Brain microvascular endothelial cell (primary cell): ENCODE measurements around the gene IL1F10.

Experiments used
- DNase-seq: peaks from one replicate; pipeline ENCODE4 v3.0.0-alpha.2; 2020
- H3K27ac ChIP-seq: fragments of 250-450 bp; sonication (Bioruptor Pico); 2 replicates; pipeline ENCODE4 v1.5.1; 2020; ENCODE audit warnings: mild to moderate bottlenecking, moderate library complexity
- H3K27me3 ChIP-seq: fragments of 250-450 bp; sonication (Bioruptor Pico); replicated peaks from 2 replicates; pipeline ENCODE4 v1.5.1; 2020; ENCODE audit warnings: mild to moderate bottlenecking
- H3K36me3 ChIP-seq: fragments of 250-450 bp; sonication (Bioruptor Pico); replicated peaks from 2 replicates; pipeline ENCODE4 v1.5.1; 2020; ENCODE audit warnings: mild to moderate bottlenecking
- H3K4me3 ChIP-seq: 2 replicates; pipeline ENCODE4 v1.5.1; 2011; ENCODE audit warnings: low read depth, mild to moderate bottlenecking, control low read depth, low read length, moderate library complexity
- in situ Hi-C: cut with HindIII; loops from 2 replicates; pipeline ENCODE4 v1.10.0; 2017; ENCODE audit warnings: low sequenced_read_pairs, low pct_ligation_motif_present
- TF ChIP-seq, protein P1 (sequence below): IDR thresholded peaks from 2 replicates; pipeline ENCODE4 v1.5.1; 2011; ENCODE audit warnings: low read depth, mild to moderate bottlenecking, moderate library complexity, low read length, control low read depth, inconsistent platforms; ENCODE audit errors: missing control alignments

Gene IL1F10

DNA sequence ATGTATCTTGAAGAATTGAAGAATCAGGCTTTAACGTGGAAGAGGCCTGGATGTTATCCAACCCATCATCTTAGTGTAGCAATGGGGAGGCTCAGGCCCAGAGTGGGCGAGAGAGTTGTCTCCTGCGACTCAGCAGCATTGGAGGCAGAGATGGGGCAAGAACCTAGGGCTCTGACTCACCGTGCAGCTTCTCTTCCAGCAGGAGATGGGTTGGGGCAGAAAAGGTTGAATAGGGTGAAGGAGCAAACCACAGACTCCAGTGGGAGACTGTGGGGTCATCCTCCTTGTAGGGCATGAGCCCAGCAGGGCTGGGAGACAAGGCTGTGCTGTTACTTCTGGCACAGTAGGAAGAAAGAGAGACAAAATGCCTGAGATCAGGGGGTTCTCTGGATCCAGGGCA is 7.4 kb upstream of the IL1F10 start:
- Histone ChIP-seq H3K36me3 (no peaks in the 10 kb centered on the region), H3K4me3 (no peak overlapping the region), H3K27ac (no peak overlapping the region), H3K27me3 (no peaks in the 10 kb centered on the region)
- no peak for DNase-seq
- in situ Hi-C loops: no loop called here
- TF ChIP-seq, protein P1, sequence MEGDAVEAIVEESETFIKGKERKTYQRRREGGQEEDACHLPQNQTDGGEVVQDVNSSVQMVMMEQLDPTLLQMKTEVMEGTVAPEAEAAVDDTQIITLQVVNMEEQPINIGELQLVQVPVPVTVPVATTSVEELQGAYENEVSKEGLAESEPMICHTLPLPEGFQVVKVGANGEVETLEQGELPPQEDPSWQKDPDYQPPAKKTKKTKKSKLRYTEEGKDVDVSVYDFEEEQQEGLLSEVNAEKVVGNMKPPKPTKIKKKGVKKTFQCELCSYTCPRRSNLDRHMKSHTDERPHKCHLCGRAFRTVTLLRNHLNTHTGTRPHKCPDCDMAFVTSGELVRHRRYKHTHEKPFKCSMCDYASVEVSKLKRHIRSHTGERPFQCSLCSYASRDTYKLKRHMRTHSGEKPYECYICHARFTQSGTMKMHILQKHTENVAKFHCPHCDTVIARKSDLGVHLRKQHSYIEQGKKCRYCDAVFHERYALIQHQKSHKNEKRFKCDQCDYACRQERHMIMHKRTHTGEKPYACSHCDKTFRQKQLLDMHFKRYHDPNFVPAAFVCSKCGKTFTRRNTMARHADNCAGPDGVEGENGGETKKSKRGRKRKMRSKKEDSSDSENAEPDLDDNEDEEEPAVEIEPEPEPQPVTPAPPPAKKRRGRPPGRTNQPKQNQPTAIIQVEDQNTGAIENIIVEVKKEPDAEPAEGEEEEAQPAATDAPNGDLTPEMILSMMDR: no peak

DNA sequence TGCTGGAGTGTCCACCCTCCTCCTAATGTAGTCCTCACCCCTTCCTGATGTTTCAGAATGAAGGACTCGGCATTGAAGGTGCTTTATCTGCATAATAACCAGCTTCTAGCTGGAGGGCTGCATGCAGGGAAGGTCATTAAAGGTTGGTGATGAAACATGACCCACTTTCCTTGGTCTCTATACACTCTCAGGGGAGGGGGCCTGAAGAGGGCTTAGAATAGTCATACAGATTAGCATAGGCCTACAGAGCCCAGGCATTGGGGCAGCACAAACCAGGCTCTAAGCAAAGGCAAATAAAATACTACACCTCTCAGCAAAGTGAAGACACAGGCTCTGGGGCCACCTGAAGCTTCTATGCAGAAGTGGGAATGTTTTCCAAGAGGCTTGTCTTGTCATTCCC is 7.0 kb upstream of the IL1F10 start:
- TF ChIP-seq, protein P1: no peak
- no peak overlapping the region for H3K4me3 ChIP-seq
- no peak overlapping the region for H3K27ac ChIP-seq
- no peak for DNase-seq
- no peaks in the 10 kb centered on the region for H3K36me3 ChIP-seq
- in situ Hi-C loops: no loop called here
- H3K27me3 ChIP-seq: no peaks in the 10 kb centered on the region

DNA sequence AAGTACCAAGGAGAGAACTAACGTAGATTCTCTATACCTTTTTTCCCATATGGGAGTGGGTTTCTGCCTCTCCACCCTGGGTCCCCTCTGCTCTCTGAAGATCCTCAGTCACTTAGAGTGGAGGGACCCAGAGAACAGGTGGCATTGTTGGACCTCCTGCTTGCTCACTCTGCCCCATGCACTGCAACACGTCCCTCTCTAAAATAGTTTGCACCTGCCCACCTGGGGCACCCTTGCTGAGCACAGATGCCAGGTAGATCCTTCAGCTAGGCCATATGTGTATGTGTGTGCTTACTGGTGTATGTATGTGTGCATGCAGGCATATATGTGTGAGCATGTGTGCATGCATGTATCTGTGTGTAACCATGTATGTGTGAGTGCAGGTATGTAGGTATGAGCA is 6.5 kb upstream of the IL1F10 start:
- DNase-seq: no peak
- no peak overlapping the region for H3K27ac ChIP-seq
- H3K4me3 ChIP-seq: no peak overlapping the region
- in situ Hi-C loops: no loop called here
- no peaks in the 10 kb centered on the region for H3K27me3 ChIP-seq
- TF ChIP-seq, protein P1: no peak
- H3K36me3 ChIP-seq: no peaks in the 10 kb centered on the region

DNA sequence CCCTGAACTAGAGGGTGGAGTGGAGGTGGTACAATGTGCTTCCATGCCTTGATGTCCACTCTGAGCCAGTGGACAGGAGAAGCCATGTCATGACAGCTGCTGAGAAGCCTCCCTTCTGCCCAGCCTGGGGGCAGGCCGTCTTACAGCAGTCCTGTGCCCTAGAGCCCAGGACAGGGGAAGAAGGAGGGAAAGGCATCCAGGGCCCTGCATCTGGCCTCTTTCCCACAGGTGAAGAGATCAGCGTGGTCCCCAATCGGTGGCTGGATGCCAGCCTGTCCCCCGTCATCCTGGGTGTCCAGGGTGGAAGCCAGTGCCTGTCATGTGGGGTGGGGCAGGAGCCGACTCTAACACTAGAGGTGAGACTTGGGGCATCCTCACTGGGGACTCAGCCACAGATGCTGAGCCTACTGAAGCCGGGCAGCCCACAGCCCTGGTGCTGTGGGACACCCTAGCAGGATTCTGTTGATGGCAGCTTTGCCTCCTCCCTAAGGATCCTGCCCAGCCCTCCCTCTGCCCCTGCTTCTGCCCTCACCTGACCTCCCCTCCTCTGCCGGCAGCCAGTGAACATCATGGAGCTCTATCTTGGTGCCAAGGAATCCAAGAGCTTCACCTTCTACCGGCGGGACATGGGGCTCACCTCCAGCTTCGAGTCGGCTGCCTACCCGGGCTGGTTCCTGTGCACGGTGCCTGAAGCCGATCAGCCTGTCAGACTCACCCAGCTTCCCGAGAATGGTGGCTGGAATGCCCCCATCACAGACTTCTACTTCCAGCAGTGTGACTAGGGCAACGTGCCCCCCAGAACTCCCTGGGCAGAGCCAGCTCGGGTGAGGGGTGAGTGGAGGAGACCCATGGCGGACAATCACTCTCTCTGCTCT is 5.6 kb upstream of the IL1F10 start:
- no peak for DNase-seq
- H3K27ac ChIP-seq: no peak overlapping the region
- no peaks in the 10 kb centered on the region for H3K36me3 ChIP-seq
- in situ Hi-C loops: no loop called here
- TF ChIP-seq, protein P1: no peak
- no peaks in the 10 kb centered on the region for H3K27me3 ChIP-seq
- H3K4me3 ChIP-seq: no peak overlapping the region

DNA sequence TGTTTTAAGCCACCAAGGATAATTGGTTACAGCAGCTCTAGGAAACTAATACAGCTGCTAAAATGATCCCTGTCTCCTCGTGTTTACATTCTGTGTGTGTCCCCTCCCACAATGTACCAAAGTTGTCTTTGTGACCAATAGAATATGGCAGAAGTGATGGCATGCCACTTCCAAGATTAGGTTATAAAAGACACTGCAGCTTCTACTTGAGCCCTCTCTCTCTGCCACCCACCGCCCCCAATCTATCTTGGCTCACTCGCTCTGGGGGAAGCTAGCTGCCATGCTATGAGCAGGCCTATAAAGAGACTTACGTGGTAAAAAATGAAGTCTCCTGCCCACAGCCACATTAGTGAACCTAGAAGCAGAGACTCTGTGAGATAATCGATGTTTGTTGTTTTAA is 3.5 kb upstream of the IL1F10 start:
- Histone ChIP-seq H3K36me3 (no peaks in the 10 kb centered on the region), H3K27me3 (no peaks in the 10 kb centered on the region), H3K4me3 (no peak overlapping the region), H3K27ac (no peak overlapping the region)
- TF ChIP-seq, protein P1: no peak
- DNase-seq: no peak
- in situ Hi-C loops: no loop called here

DNA sequence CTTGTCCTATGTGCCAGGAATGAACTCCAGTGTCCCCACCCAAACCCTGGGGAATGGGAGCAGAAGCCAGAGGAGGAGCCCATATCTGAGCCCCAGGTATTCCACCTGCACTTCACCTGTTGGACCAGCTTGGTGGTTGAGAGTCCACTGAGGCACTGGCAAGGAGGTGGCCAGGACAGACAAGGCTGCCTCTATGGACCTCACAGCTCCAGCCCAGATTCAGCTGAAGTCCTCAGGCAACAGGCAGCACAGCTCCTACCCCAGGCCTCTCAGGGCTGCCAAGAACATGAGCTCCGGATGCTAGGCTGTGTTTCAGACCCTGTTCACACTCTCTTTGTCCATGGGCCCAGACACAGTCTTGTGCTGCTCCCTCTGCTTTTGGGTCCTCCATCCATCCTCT is 2.9 kb upstream of the IL1F10 start:
- Histone ChIP-seq H3K27ac (no peak overlapping the region), H3K27me3 (no peaks in the 10 kb centered on the region), H3K36me3 (no peaks in the 10 kb centered on the region), H3K4me3 (no peak overlapping the region)
- no peak for DNase-seq
- in situ Hi-C loops: no loop called here
- TF ChIP-seq, protein P1: no peak
